ENCODE measurements around the gene INCENP.

GRCh38 chr11:62179995-62180394 lies 56.2 kb downstream of the INCENP start:
- TF ChIP-seq EZH2 (IDR thresholded peaks at IDR 0.05; ENCODE audit: borderline replicate concordance, insufficient read depth, low read depth, low read length, poor library complexity, severe bottlenecking) (no peak), CTCF (IDR thresholded peaks at IDR 0.05) (no peak)

Data from B cell (primary cell).